Pancreas (tissue), 10 donors: Measurements from ENCODE around the gene ZC2HC1B. TPM values are rescaled to one million over a fixed set of nuclear protein-coding genes. Genes with fewer than 3 reads are reported as not detected.

Experiments
- ATAC-seq, 4 donors: fragments of 200-7000 bp; cut with Tn5 transposase; one replicate each; pipeline versions ENCODE4 v1.8.0 to v1.9.1; 2020; ENCODE audit warnings: mild to moderate bottlenecking in 4 of 4, moderate library complexity in 4 of 4
- DNase-seq, 6 donors: peaks; one replicate each; pipeline ENCODE4 v3.0.0-alpha.2; 2020
- FAIRE-seq: peaks from 2 replicates; lab custom pipeline; 2012; peaks lifted over from hg19 to GRCh38; lab: Jason Lieb, UNC
- H3K27ac ChIP-seq, 4 donors: fragments of 200-600 bp; sonication (generic); 1 replicate in 3 of 4; 2 replicates in 1 of 4; pipeline versions ENCODE4 v1.5.0 to v1.8.0; 2020
- H3K27me3 ChIP-seq, 4 donors: fragments of 200-600 bp; one replicate each; pipeline ENCODE4 v1.8.0; 2021
- H3K36me3 ChIP-seq, 3 donors: fragments of 200-600 bp; sonication (generic) in 1 of 3; one replicate each; pipeline versions ENCODE4 v1.5.0 to v1.8.0; 2020 to 2021
- H3K4me1 ChIP-seq, 3 donors: fragments of 200-600 bp; one replicate each; pipeline ENCODE4 v1.8.0; 2021
- H3K4me3 ChIP-seq, 4 donors: fragments of 200-600 bp; sonication (generic) in 2 of 4; one replicate each; pipeline versions ENCODE4 v1.5.0 to v1.8.0; 2020 to 2021
- H3K9me3 ChIP-seq, 4 donors: fragments of 200-600 bp; one replicate each; pipeline ENCODE4 v1.8.0; 2021
- WGBS, 2 donors: extraction: QIAGEN DNeasy Blood & Tissue Kit; methylation state at CpG; one replicate each; pipeline ENCODE4 v1.1.7; 2013; 5-methylcytosine and 5-hydroxymethylcytosine counted together
- intact Hi-C, 3 donors: fragments of 100-400 bp; cut with DNase I; formaldehyde crosslinking; loops; one replicate each; pipeline versions ENCODE4 v1.11.1 to v1.14.2; 2022
- polyA plus RNA-seq, 2 donors: library from polyadenylated mRNA; stranded (reverse); fragments of 200-250 nt; gene quantifications; one replicate each; pipeline ENCODE4 v1.2.3, GENCODE V29; 2013
- total RNA-seq, 6 donors: library from RNA; stranded (reverse); fragmentation: NEBNext Ultra II Directional in 4 of 6; extraction: Animal tissue kit (Norgen Biotek cat#: 25700) in 4 of 6; gene quantifications; one replicate each; pipeline versions ENCODE4 v1.2.1 to v1.2.4, GENCODE V29; 2021 to 2023
- TF ChIP-seq, protein P1 (sequence below), 4 donors: fragments of 200-600 bp; sonication (generic) in 3 of 4; IDR thresholded peaks; one replicate each; pipeline versions ENCODE4 v1.5.0 to v1.8.0; 2021; ENCODE audit warnings: antibody characterized with exemption in 4 of 4
- donor health status: healthy with polysubstance abuse.
- donor health status: DM: no; HTN: no; CAD: no; lungs with moderate emphysema.
- donor health status: DM: no; HTN: no; CAD: no.
- donor health status: control.
- donor health status: control.
- donor health status: Bipolar disorder and iron deficiency.
- donor health status: DM: yes; HTN: yes; CAD: no.
- donor health status: DM: no; HTN: no; CAD: no.
- donor health status: DM: no; HTN: no; CAD: no.
- donor health status: DM: yes; HTN: yes; CAD: no.

Gene ZC2HC1B
- total and polyA plus RNA-seq, 8 donors, result not detected

GRCh38 chr6:143828572-143828971 lies 35.7 kb upstream of the ZC2HC1B start:
- ATAC-seq (no peak), DNase-seq (no peak), FAIRE-seq (no peak)
- Histone ChIP-seq H3K27me3 (no peaks in the 10 kb centered on the region), H3K4me3 (no peak overlapping the region), H3K9me3 (no peaks in the 10 kb centered on the region), H3K27ac (no peak overlapping the region), H3K36me3 (no peaks in the 10 kb centered on the region), H3K4me1 (no peaks in the 10 kb centered on the region)
- intact Hi-C loops, result no loop called here
- TF ChIP-seq, protein P1, sequence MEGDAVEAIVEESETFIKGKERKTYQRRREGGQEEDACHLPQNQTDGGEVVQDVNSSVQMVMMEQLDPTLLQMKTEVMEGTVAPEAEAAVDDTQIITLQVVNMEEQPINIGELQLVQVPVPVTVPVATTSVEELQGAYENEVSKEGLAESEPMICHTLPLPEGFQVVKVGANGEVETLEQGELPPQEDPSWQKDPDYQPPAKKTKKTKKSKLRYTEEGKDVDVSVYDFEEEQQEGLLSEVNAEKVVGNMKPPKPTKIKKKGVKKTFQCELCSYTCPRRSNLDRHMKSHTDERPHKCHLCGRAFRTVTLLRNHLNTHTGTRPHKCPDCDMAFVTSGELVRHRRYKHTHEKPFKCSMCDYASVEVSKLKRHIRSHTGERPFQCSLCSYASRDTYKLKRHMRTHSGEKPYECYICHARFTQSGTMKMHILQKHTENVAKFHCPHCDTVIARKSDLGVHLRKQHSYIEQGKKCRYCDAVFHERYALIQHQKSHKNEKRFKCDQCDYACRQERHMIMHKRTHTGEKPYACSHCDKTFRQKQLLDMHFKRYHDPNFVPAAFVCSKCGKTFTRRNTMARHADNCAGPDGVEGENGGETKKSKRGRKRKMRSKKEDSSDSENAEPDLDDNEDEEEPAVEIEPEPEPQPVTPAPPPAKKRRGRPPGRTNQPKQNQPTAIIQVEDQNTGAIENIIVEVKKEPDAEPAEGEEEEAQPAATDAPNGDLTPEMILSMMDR (IDR thresholded peaks at IDR 0.05), result no peak

DNA sequence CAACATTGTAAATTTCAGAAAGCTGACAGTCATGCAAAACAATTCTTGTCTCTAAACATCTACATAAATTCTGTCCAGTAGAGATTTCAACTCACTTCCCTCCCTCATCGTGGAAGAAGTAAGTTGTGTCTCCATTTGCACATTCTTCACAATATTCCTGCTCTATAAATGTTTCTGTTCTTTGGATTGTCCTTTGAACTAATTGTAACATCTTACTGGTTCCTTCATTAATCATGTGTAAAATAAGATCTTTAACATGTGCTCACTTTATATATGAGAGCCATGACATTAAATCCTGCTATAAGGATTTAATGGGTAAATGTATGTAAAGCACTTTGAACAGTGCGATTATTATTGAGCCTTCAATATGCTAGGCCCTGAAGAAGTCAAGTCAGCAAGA lies 28.1 kb upstream of the ZC2HC1B start:
- Histone ChIP-seq H3K4me3 (no peak overlapping the region), H3K36me3 (no peaks in the 10 kb centered on the region), H3K27me3 (no peaks in the 10 kb centered on the region), H3K9me3 (no peaks in the 10 kb centered on the region), H3K4me1 (no peaks in the 10 kb centered on the region), H3K27ac (no peak overlapping the region)
- FAIRE-seq (no peak), ATAC-seq (no peak), DNase-seq (no peak)
- intact Hi-C loops, result no loop called here
- TF ChIP-seq, protein P1 (IDR thresholded peaks at IDR 0.05), result no peak
- WGBS, 2 donors, result 89 to 93% methylated on average over 2 of the region's 2 CpGs

DNA sequence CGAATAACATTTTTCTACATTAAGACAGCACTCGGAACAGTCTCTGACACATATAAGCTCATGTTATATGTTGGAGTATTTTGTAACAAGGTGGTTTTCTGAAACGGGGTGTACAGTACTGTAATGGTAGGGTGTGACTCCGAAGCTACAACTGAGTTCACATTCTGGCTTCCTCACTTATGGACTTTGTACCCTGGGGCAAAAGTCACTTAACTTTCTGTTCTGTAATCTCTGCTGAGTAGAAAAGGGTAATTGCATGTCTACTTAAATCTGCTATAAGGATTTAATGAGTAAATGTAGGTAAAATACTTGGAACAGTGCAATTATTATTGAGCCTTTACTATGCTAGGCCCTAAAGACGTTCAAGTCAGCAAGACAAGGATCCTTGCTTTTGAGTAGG lies 25.9 kb upstream of the ZC2HC1B start:
- no peak for ATAC-seq
- no peak for FAIRE-seq
- TF ChIP-seq, protein P1 (IDR thresholded peaks at IDR 0.05), result no peak
- H3K4me1 ChIP-seq, result no peaks in the 10 kb centered on the region
- H3K9me3 ChIP-seq, result no peaks in the 10 kb centered on the region
- no peaks in the 10 kb centered on the region for H3K27me3 ChIP-seq
- intact Hi-C loops, result no loop called here
- 52 to 58% methylated on average over 5 of the region's 5 CpGs for WGBS, 2 donors
- H3K27ac ChIP-seq, result no peak overlapping the region
- H3K4me3 ChIP-seq, result no peak overlapping the region
- no peaks in the 10 kb centered on the region for H3K36me3 ChIP-seq
- no peak for DNase-seq

- Histone ChIP-seq H3K27ac (no peak overlapping the region), H3K9me3 (no peaks in the 10 kb centered on the region), H3K36me3 (no peaks in the 10 kb centered on the region), H3K4me1 (peaks cover 0 to 3% (median 0%) of the 10 kb centered on the region in 3 donors), H3K27me3 (no peaks in the 10 kb centered on the region), H3K4me3 (no peak overlapping the region)
- TF ChIP-seq, protein P1 (IDR thresholded peaks at IDR 0.05), result no peak
- FAIRE-seq (no peak), ATAC-seq (no peak), DNase-seq (no peak)
- 77 to 81% methylated on average over 4 of the region's 4 CpGs for WGBS, 2 donors
- intact Hi-C loops, result no loop called here
Measured at GRCh38 chr6:143839196-143839595, 25.1 kb upstream of the ZC2HC1B start.

DNA sequence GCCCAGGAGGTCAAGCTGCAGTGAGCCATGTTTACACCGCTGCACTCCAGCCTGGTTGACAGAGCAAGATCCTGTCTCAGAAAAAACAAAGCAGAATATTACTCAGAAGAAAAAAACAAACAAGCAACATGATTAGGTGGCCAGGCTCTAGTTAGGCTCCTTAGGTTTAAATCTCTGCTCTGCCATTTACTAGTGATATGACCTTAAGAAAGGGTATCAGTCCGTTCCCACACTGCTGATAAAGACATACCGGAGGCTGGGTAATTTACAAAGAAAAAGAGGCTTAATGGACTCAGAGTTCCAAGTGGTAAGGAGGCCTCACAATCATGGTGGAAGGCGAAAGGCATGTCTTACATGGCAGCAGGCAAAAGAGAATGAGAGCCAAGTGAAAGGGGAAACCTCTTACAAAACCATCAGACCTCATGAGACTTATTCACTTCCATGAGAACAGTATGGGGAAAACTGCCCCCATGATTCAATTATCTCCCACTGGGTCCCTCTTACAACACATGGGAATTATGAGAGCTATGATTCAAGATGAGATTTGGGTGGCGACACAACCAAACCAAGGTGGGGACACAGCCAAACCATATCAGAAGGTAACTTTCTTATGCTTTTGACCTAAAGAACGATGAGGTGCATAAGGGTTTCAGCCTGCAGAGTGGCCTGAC lies 23.5 kb upstream of the ZC2HC1B start:
- TF ChIP-seq, protein P1 (IDR thresholded peaks at IDR 0.05), result no peak
- no peak overlapping the region for H3K4me3 ChIP-seq
- intact Hi-C loops, result no loop called here
- WGBS, 2 donors, result 83 to 88% methylated on average over 6 of the region's 6 CpGs
- H3K4me1 ChIP-seq, result peaks cover 0 to 8% (median 0%) of the 10 kb centered on the region in 3 donors
- H3K9me3 ChIP-seq, result no peaks in the 10 kb centered on the region
- peaks cover 0 to 6% (median 0%) of the 10 kb centered on the region in 3 donors for H3K36me3 ChIP-seq
- FAIRE-seq, result no peak
- no peak for DNase-seq
- H3K27me3 ChIP-seq, result no peaks in the 10 kb centered on the region
- no peak for ATAC-seq
- H3K27ac ChIP-seq, result no peak overlapping the region
